Osteoblast (primary cell): ENCODE results near the gene LASP1. TPM values are rescaled to one million over a fixed set of nuclear protein-coding genes. Genes with fewer than 3 reads are reported as not detected.
A peak's percentile ranks its signal among the peaks of the same experiment; 100 is the strongest.

Source experiments
- DNase-seq: peaks from one replicate; pipeline ENCODE4 v3.0.0; 2011; ENCODE audit warnings: low spot score, mixed read lengths; ENCODE audit not compliant: insufficient read length; ENCODE audit errors: missing footprints
- H2AFZ ChIP-seq: 2 replicates; pipeline ENCODE4 v1.6.0; 2011; ENCODE audit warnings: mild to moderate bottlenecking, low read length
- H3K27ac ChIP-seq: 2 replicates; pipeline ENCODE4 v1.5.1; 2011; ENCODE audit warnings: mild to moderate bottlenecking, low read depth, low read length, moderate library complexity
- H3K27me3 ChIP-seq: 2 replicates; pipeline ENCODE4 v1.6.0; 2012; ENCODE audit warnings: mild to moderate bottlenecking, control low read depth, inconsistent platforms, low read length, moderate library complexity; ENCODE audit not compliant: insufficient read depth
- H3K36me3 ChIP-seq: 2 replicates; pipeline ENCODE4 v1.5.1; 2011; ENCODE audit warnings: mild to moderate bottlenecking, low read length, control low read depth, moderate library complexity; ENCODE audit not compliant: insufficient read depth
- H3K4me1 ChIP-seq: 2 replicates; pipeline ENCODE4 v1.5.1; 2011; ENCODE audit warnings: mild to moderate bottlenecking, low read length, control low read depth, moderate library complexity; ENCODE audit not compliant: insufficient read depth
- H3K4me2 ChIP-seq: 2 replicates; pipeline ENCODE4 v1.6.0; 2011; ENCODE audit warnings: mild to moderate bottlenecking, low read length; ENCODE audit not compliant: insufficient read depth
- H3K4me3 ChIP-seq: fragments of 200-600 bp; sonication (generic); 3 replicates; pipeline ENCODE4 v1.5.1; 2012; ENCODE audit warnings: mild to moderate bottlenecking, low read length, inconsistent platforms; ENCODE audit not compliant: insufficient read depth
- H3K79me2 ChIP-seq: 2 replicates; pipeline ENCODE4 v1.6.0; 2012; ENCODE audit warnings: mild to moderate bottlenecking, low read length, control low read depth, inconsistent platforms; ENCODE audit not compliant: insufficient read depth
- H3K9me3 ChIP-seq: 2 replicates; pipeline ENCODE4 v1.5.1; 2011; ENCODE audit warnings: low read depth, low read length, control low read depth
- H4K20me1 ChIP-seq: 2 replicates; pipeline ENCODE4 v1.6.0; 2012; ENCODE audit warnings: mild to moderate bottlenecking, low read length, control low read depth; ENCODE audit not compliant: insufficient read depth
- CTCF ChIP-seq: IDR thresholded peaks from 2 replicates; pipeline ENCODE4 v1.5.1; 2011; ENCODE audit warnings: mild to moderate bottlenecking, low read depth, low read length, moderate library complexity; ENCODE audit errors: extremely low read depth
- total RNA-seq: library from RNA; depleted of rRNA; stranded (reverse); fragments of >200 nt; gene quantifications from 2 replicates; pipeline ENCODE4 v1.2.3, GENCODE V29; 2012

LASP1 gene
- total RNA-seq, 1 donor, result 228 TPM

- Histone ChIP-seq H2AFZ (no peak overlapping the region), H4K20me1 (peaks cover 14% of the 10 kb centered on the region), H3K9me3 (no peaks in the 10 kb centered on the region), H3K79me2 (no peaks in the 10 kb centered on the region), H3K27ac (no peak overlapping the region), H3K27me3 (no peaks in the 10 kb centered on the region), H3K4me3 (no peak overlapping the region), H3K4me1 (no peaks in the 10 kb centered on the region), H3K4me2 (no peak overlapping the region), H3K36me3 (peaks cover 21% of the 10 kb centered on the region)
- no peak for TF ChIP-seq CTCF
- DNase-seq, result no peak
These were observed 25.5 kb upstream of the LASP1 start for GRCh38 chr17:38844261-38844757.

DNA sequence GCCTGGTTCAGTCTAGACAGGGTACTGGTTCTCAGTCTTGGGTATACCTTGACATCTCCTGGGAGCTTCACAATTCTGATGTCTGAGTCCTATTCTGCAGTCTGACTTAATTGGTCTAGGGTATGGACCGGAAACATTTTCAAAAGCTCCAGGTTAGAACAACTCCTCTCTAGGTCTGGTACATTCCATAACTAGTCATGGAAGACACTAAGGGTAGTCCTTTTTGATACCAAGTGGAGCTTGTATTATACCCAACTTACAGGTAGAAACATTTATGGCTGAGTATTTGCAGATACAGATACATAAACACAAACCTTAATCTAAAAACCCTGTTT is 21.3 kb upstream of the LASP1 start:
- Histone ChIP-seq H4K20me1 (peaks cover 55% of the 10 kb centered on the region), H3K4me1 (peaks cover 17% of the 10 kb centered on the region), H3K36me3 (peaks cover 56% of the 10 kb centered on the region), H3K27ac (no peak overlapping the region), H3K4me3 (no peak overlapping the region), H2AFZ (no peak overlapping the region), H3K27me3 (no peaks in the 10 kb centered on the region), H3K9me3 (no peaks in the 10 kb centered on the region), H3K79me2 (peaks cover 33% of the 10 kb centered on the region), H3K4me2 (no peak overlapping the region)
- no peak for DNase-seq
- no peak for TF ChIP-seq CTCF

DNA sequence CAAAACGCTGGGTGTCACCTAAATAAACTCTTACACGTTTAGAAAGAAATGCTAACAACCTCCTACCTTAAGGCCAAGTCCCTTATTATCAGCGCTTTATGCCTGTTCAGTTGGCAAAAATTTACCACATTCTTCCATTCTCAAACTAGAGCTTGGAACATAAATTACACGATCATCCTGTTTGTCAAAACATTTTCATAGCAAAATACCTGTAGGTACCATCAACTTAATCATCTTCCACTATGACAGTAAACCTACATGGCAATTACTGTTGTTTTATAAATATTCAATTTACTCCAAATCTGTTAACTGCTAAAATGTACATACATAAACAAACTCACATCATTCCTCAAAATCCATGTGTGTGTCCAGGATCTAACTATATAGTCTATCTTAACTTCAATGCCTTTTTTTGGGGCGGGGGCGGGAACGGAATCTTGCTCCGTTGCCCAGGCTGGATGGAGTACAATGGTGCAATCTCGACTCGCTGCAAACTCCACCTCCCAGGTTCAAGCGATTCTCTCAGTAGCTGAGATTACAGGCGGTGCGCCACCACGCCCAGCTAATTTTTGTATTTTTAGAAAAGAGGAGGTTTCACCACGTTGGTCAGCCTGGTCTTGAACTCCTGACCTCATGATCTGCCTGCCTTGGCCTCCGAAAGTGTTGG is 20.8 kb upstream of the LASP1 start:
- Histone ChIP-seq H3K27me3 (no peaks in the 10 kb centered on the region), H3K4me3 (no peak overlapping the region), H3K9me3 (no peaks in the 10 kb centered on the region), H3K4me1 (peaks cover 17% of the 10 kb centered on the region), H4K20me1 (peaks cover 55% of the 10 kb centered on the region), H3K79me2 (peaks cover 34% of the 10 kb centered on the region), H2AFZ (no peak overlapping the region), H3K36me3 (peaks cover 56% of the 10 kb centered on the region), H3K4me2 (no peak overlapping the region), H3K27ac (no peak overlapping the region)
- no peak for DNase-seq
- no peak for TF ChIP-seq CTCF

- Histone ChIP-seq H3K9me3 (no peaks in the 10 kb centered on the region), H3K4me1 (peaks cover 19% of the 10 kb centered on the region), H3K79me2 (peaks cover 34% of the 10 kb centered on the region), H2AFZ (no peak overlapping the region), H3K4me2 (peak overlapping the region; percentile 89), H3K4me3 (peak overlapping the region; percentile 82), H3K27ac (peak overlapping the region; percentile 14), H3K36me3 (peaks cover 56% of the 10 kb centered on the region), H3K27me3 (no peaks in the 10 kb centered on the region), H4K20me1 (peaks cover 55% of the 10 kb centered on the region)
- no peak for DNase-seq
- no peak for TF ChIP-seq CTCF
These were observed 19.5 kb upstream of the LASP1 start for GRCh38 chr17:38850374-38850773.
